GM21786 (cell line): ENCODE data around the gene MAPK1IP1L.
"Not testable (repeated sequence)": the region's sequence is repeated elsewhere in the genome, so short reads cannot be mapped to it uniquely, and the experiment has no call there.

Experiments used
- ATAC-seq: cut with Tn5 transposase; IDR thresholded peaks from one replicate; pipeline ENCODE4 v1.9.1; 2021; ENCODE audit not compliant: unreplicated experiment

MAPK1IP1L gene

GRCh38 chr14:55051423-55052268 is at the start of gene MAPK1IP1L:
Gene MAPK1IP1L (plus strand): TSS chr14:55051647. CDS start chr14:55061684, 10,037 bp downstream.
- peak; percentile 89 for ATAC-seq

- no peak for ATAC-seq
Measured at GRCh38 chr14:55005071-55005470, 46.4 kb upstream of the MAPK1IP1L start.

- no peak for ATAC-seq
Measured at GRCh38 chr14:55015006-55015405, 36.4 kb upstream of the MAPK1IP1L start.

- ATAC-seq, result no peak
Measured at GRCh38 chr14:55019968-55020554, 31.4 kb upstream of the MAPK1IP1L start.

GRCh38 chr14:55024365-55024764 is 27.1 kb upstream of the MAPK1IP1L start:
- ATAC-seq, result not testable (repeated sequence)

- no peak for ATAC-seq
Measured at GRCh38 chr14:55025948-55026347, 25.5 kb upstream of the MAPK1IP1L start.

- ATAC-seq, result no peak
Measured at GRCh38 chr14:55026441-55026792, 25.0 kb upstream of the MAPK1IP1L start.

- ATAC-seq, result peak; percentile 97
Measured at GRCh38 chr14:55026793-55027561, 24.5 kb upstream of the MAPK1IP1L start, which contains the start of the genes SOCS4 and WDHD1. Gene SOCS4 (plus strand): TSS chr14:55027236. CDS start chr14:55043042, 15,806 bp downstream. Gene WDHD1 (minus strand): TSS chr14:55027099. CDS start chr14:55026787, 312 bp downstream.

- no peak for ATAC-seq
Measured at GRCh38 chr14:55028066-55028465, 23.4 kb upstream of the MAPK1IP1L start.

- ATAC-seq, result no peak
Measured at GRCh38 chr14:55028476-55028875, 23.0 kb upstream of the MAPK1IP1L start.

GRCh38 chr14:55031190-55031589 is 20.3 kb upstream of the MAPK1IP1L start:
- ATAC-seq, result no peak

GRCh38 chr14:55037995-55038394 is 13.5 kb upstream of the MAPK1IP1L start:
- not testable (repeated sequence) for ATAC-seq

GRCh38 chr14:55038708-55039107 is 12.7 kb upstream of the MAPK1IP1L start:
- ATAC-seq, result no peak

- no peak for ATAC-seq
Measured at GRCh38 chr14:55043528-55043927, 7.9 kb upstream of the MAPK1IP1L start.

GRCh38 chr14:55045087-55045486 is 6.4 kb upstream of the MAPK1IP1L start:
- no peak for ATAC-seq

GRCh38 chr14:55047301-55048053 is 4.0 kb upstream of the MAPK1IP1L start:
- ATAC-seq, result no peak

- ATAC-seq, result no peak
Measured at GRCh38 chr14:55048900-55049436, 2.5 kb upstream of the MAPK1IP1L start.

GRCh38 chr14:55051165-55051422 is 353 bp upstream of the MAPK1IP1L start:
- ATAC-seq, result peak; percentile 28

GRCh38 chr14:55052269-55052930 is 953 bp downstream of the MAPK1IP1L start:
- ATAC-seq, result peak; percentile 10

- ATAC-seq, result no peak
Measured at GRCh38 chr14:55053018-55053417, 1.6 kb downstream of the MAPK1IP1L start.
